VCaP (cell line): ENCODE results near the gene MPDZ.
"Not testable (repeated sequence)": the region's sequence is repeated elsewhere in the genome, so short reads cannot be mapped to it uniquely, and the experiment has no call there.

Experiments used
- H3K27ac ChIP-seq: fragments of 450-650 bp; 2 replicates; pipeline ENCODE4 v1.5.1; 2017
- TF ChIP-seq, protein P1 (sequence below): fragments of 450-650 bp; conservative IDR thresholded peaks from 2 replicates; pipeline ENCODE4 v1.5.1; 2017; ENCODE audit warnings: mild to moderate bottlenecking, moderate library complexity

MPDZ gene

DNA sequence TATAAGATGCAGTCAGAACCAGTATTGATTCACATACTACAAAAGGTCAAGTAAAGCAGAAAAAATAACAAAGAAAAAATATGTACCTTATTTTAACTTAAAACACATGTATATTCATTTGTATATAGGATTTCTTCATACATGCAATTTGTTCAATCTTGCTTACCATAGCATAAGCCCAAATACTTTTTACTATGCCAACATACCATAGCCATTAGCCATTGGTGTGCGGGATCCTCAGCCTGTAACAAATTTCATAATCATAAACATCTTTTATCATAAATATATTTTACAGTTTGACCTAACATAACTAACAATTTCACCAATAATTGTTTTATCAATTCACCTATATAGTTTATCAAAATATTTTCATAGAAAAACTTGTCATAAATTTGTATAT is 51.1 kb downstream of the MPDZ start:
- no peak overlapping the region for H3K27ac ChIP-seq
- TF ChIP-seq, protein P1, sequence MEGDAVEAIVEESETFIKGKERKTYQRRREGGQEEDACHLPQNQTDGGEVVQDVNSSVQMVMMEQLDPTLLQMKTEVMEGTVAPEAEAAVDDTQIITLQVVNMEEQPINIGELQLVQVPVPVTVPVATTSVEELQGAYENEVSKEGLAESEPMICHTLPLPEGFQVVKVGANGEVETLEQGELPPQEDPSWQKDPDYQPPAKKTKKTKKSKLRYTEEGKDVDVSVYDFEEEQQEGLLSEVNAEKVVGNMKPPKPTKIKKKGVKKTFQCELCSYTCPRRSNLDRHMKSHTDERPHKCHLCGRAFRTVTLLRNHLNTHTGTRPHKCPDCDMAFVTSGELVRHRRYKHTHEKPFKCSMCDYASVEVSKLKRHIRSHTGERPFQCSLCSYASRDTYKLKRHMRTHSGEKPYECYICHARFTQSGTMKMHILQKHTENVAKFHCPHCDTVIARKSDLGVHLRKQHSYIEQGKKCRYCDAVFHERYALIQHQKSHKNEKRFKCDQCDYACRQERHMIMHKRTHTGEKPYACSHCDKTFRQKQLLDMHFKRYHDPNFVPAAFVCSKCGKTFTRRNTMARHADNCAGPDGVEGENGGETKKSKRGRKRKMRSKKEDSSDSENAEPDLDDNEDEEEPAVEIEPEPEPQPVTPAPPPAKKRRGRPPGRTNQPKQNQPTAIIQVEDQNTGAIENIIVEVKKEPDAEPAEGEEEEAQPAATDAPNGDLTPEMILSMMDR = no peak

DNA sequence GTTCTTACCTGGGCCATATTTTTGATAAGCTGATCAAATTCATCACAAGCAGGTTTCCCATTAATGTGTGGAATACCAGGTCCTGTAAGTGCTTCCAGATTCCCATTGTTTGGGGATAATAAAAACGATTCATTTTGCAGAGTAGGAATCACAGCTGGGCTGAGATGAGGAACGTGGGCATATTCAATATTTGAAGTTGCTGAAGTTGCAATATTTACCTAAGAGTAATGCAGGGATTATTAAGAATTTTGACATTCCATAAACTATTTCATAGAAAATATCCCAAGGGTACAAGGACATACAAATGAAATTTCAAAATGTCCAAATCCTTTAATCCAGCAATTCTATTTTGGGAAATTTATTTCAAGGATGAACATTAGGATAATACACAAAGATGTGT is 55.1 kb downstream of the MPDZ start:
- TF ChIP-seq, protein P1 = no peak

DNA sequence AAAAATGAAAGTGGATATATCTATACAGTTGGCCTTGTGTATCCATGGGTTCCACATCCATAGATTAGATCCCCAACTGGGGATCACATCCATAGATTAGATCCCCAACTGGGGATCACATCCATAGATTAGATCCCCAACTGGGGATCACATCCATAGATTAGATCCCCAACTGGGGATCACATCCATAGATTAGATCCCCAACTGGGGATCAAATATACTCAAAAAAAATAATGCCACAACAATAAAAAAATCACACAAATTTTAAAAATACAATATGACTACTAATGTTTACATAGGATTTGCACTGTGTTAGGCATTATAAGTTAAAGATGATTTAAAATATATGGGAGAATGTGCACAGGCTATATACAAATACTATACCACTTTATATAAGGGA is 56.8 kb downstream of the MPDZ start:
- H3K27ac ChIP-seq = not testable (repeated sequence)

More for the DNA sequence above, 55.1 kb downstream of the MPDZ start:
- H3K27ac ChIP-seq = no peak overlapping the region

DNA sequence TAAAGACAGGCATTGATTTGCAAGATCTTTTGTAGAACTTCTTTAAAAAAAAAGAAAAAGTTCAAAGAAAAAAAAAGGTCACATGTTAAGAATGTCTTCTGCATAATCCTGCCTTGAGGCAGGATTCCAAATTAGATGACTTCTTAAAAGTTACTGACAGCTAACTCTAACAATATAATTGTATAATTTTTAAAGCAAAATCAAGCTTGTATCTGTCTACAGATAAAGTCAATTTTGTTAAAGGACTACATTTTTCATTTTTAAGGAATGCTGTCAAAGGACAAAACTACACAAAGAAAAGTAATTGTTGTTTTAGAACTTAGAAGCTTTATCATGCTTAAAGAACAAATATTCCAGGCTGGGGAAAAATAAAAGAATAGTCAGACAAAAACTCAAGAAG is 57.8 kb downstream of the MPDZ start:
- TF ChIP-seq, protein P1 = no peak
- H3K27ac ChIP-seq = no peak overlapping the region

DNA sequence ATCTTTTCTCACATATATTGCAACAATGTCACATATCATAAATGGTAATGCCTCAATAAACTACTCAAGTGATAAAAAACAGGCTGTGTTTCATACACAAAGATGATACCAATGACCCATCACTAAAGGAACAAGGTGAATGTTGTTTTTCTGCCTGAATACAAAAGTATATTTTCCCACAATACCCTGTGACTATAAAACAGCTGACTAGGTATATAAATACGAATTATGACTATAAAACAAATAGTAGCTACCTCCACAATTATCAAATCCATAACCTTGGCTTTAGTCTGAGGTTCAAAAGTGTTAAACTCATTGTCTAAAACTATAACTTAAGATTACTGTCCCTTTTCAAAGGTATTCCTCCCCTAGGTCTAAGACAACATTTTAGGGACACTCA is 58.7 kb downstream of the MPDZ start:
- H3K27ac ChIP-seq = no peak overlapping the region
- TF ChIP-seq, protein P1 = no peak

DNA sequence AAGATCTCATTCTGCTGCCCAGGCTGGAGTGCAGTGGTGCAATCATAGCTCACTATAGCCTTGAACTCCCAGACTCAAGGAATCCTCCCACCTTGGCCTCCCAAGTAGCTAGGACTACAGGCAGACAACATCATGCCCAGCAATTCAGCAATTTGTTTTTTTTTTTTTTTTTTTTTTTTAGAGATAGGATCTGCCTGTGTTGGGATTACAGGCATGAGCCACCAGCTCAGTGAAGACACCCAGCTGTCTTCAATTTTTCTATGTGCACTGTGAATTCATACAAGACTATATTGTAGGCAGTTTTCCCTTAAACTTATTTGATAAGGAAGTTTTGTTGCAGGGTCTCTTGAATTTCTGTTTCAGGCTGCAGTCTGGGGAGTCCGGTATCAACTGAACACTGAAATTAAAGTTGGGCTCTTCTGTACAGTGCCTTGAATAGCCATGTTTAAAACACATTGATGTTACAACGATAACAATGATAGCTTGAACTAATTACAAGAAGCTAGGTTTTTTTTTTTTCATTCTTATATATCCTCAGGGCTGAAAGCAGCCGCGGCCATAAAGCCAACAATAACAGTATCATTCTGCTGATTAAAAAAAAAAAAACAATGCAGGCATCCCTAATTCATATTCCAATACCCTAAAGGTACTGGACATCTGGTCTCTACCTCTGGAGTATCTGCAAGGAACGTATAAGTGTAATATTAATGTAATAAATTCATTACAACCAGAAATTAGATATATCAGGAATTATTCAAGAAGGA is 63.5 kb downstream of the MPDZ start:
- TF ChIP-seq, protein P1 = no peak
- H3K27ac ChIP-seq = no peak overlapping the region

DNA sequence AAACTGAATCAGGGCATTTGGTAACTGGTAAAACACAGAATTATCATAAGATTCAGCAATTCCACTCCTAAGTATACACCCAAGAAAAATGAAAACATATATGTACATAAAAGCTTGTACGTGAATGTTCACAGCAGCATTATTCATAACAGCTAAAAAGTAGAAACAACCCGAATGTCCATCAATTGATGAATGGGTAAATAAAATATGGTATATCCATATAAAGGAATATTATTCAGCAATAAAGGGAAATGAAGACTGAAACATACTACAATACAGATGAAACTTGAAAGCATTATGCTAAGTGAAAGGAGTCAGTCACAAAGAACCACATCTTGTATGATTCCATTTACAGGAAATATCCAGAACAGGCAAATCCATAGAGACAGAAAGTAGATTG is 65.5 kb downstream of the MPDZ start:
- TF ChIP-seq, protein P1 = no peak

DNA sequence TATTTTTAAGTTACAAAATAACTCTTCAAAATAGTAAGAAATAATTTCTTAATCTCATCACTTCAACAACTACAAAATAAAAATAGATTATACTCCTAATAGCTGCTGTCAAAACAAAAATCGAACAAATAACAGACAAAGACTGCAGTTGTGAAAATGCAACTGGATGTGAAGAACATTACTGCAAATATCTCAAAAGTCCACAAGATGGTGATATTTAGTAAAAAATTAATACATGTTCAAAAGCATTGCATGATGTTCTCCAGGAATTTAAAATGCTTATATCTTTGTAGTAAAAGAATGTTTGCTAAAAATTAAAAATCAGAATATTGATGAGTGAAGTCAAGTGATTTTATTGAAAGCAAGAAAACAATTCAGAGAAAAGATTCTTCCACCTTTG is 66.2 kb downstream of the MPDZ start:
- no peak overlapping the region for H3K27ac ChIP-seq
- TF ChIP-seq, protein P1 = peak; percentile 63

More for the DNA sequence above, 65.5 kb downstream of the MPDZ start:
- no peak overlapping the region for H3K27ac ChIP-seq
